Spleen (tissue), 11 donors: Measurements from ENCODE around the gene MTMR11. TPM values are rescaled to one million over a fixed set of nuclear protein-coding genes. Genes with fewer than 3 reads are reported as not detected.

Source experiments
- DNase-seq: peaks from one replicate; pipeline ENCODE4 v3.0.0-alpha.2; 2020
- H3K27ac ChIP-seq, 8 donors: fragments of 200-600 bp; sonication (generic) in 7 of 8; 1 replicate in 4 of 8; 2 replicates in 4 of 8; pipeline versions ENCODE4 v1.5.0 to v1.8.0; 2016 to 2021; ENCODE audit warnings: inconsistent platforms in 4 of 8, mild to moderate bottlenecking in 4 of 8, moderate library complexity in 1 of 8
- H3K27me3 ChIP-seq, 7 donors: fragments of 200-600 bp; sonication (generic) in 6 of 7; replicated peaks in 1 of 7; 1 replicate in 4 of 7; 2 replicates in 3 of 7; pipeline versions ENCODE4 v1.5.0 to v1.8.0; 2016 to 2021; ENCODE audit warnings: inconsistent platforms in 3 of 7, mild to moderate bottlenecking in 1 of 7
- H3K36me3 ChIP-seq, 6 donors: fragments of 200-600 bp; sonication (generic) in 5 of 6; 1 replicate in 4 of 6; 2 replicates in 2 of 6; pipeline versions ENCODE4 v1.5.0 to v1.8.0; 2016 to 2021; ENCODE audit warnings: inconsistent platforms in 2 of 6
- H3K4me1 ChIP-seq, 6 donors: fragments of 200-600 bp; sonication (generic) in 5 of 6; 1 replicate in 3 of 6; 2 replicates in 3 of 6; pipeline versions ENCODE4 v1.5.0 to v1.8.0; 2016 to 2021; ENCODE audit warnings: inconsistent platforms in 3 of 6
- H3K4me3 ChIP-seq, 8 donors: fragments of 200-600 bp; sonication (generic) in 7 of 8; 1 replicate in 4 of 8; 2 replicates in 4 of 8; pipeline versions ENCODE4 v1.5.0 to v1.8.0; 2016 to 2021; ENCODE audit warnings: inconsistent platforms in 4 of 8, mild to moderate bottlenecking in 4 of 8, moderate library complexity in 2 of 8
- H3K9me3 ChIP-seq, 8 donors: fragments of 200-600 bp; sonication (generic) in 7 of 8; 1 replicate in 4 of 8; 2 replicates in 4 of 8; pipeline versions ENCODE4 v1.5.0 to v1.8.0; 2016 to 2021; ENCODE audit warnings: inconsistent platforms in 4 of 8
- POLR2A ChIP-seq, 3 donors: fragments of 450-650 bp; IDR thresholded peaks; one replicate each; pipeline ENCODE4 v1.5.1; 2017; ENCODE audit warnings: antibody characterized with exemption in 3 of 3, mild to moderate bottlenecking in 1 of 3
- POLR2AphosphoS5 ChIP-seq, 3 donors: sonication (generic); formaldehyde crosslinking; IDR thresholded peaks; one replicate each; pipeline ENCODE4 v1.5.1; 2017; ENCODE audit warnings: antibody characterized with exemption in 3 of 3
- WGBS, 5 donors: extraction: QIAGEN DNeasy Blood & Tissue Kit in 3 of 5; methylation state at CpG; one replicate each; pipeline versions ENCODE4 v1.1.5 to v1.1.7; 2013 to 2018; 5-methylcytosine and 5-hydroxymethylcytosine counted together
- intact Hi-C: fragments of 100-400 bp; cut with DNase I; formaldehyde crosslinking; loops from one replicate; pipeline ENCODE4 v1.15.0; 2023; ENCODE audit warnings: low total_unique reads
- polyA plus RNA-seq, 3 donors: library from polyadenylated mRNA; stranded (reverse); fragments of 200-250 nt; gene quantifications; one replicate each; pipeline ENCODE4 v1.2.1, GENCODE V29; 2013
- total RNA-seq, 7 donors: library from RNA; depleted of rRNA in 3 of 7; stranded (reverse); fragments of >200 nt in 3 of 7; fragmentation: NEBNext Ultra II Directional in 4 of 7; extraction: Animal tissue kit (Norgen Biotek cat#: 25700) in 4 of 7; gene quantifications; one replicate each; pipeline versions ENCODE4 v1.1.0 to v1.2.1, GENCODE V29; 2016 to 2021
- TF ChIP-seq, protein P1 (sequence below), 11 experiments: fragments of 200-600 bp in 7 of 11; fragments of 450-650 bp in 4 of 11; sonication (generic) in 4 of 11; IDR thresholded peaks in 8 of 11; conservative IDR thresholded peaks in 3 of 11; 1 replicate in 7 of 11; 2 replicates in 4 of 11; pipeline versions ENCODE4 v1.4.0 to v1.8.0; 2016 to 2021; ENCODE audit warnings: antibody characterized with exemption in 11 of 11, inconsistent platforms in 4 of 11, mild to moderate bottlenecking in 1 of 11
- donor health status: healthy with polysubstance abuse.
- donor health status: DM: no; HTN: no; CAD: no; lungs with moderate emphysema.
- donor health status: DM: no; HTN: no; CAD: no.
- donor health status: Bipolar disorder and iron deficiency.
- donor health status: healthy.
- donor health status: DM: no; HTN: no; CAD: no.
- donor health status: DM: yes; HTN: yes; CAD: no.

The MTMR11 gene
- total and polyA plus RNA-seq, 10 donors = 1.4 to 16.2 (median 5.8) TPM

DNA sequence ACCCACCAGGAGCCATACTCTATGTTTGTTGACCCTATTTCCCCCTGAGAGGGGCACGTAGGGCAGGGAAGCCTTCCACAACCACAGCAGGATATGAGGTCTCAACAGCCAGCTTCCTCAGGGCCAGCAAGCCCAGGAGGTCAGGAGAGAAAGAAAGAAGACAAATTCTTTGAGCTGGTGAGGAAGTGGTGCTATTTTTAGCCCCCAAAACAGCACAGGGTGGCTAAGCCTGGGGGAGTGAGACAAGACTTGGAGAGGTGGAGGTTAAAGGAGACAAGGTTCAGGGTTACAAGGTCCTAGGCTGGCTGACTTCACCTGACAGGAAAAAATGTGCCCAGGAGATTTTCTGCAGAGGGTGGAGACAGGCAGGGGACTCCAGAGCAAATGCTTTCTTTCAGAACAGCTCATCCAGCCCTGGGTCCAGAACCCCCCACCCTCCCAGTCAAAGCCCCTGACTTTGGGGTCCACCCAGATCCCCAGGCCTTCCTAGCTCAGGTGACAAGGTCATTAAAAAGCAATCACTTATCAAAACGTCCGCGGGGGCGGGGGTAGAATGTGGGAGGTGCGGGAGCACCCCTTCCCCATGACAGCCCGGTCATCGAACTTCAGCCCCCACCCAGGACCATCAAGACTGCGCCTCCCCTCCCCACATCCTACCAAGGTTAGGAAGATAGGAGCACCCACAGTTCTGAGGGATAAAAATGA lies 20.3 kb downstream of the MTMR11 start:
- TF ChIP-seq, protein P1, sequence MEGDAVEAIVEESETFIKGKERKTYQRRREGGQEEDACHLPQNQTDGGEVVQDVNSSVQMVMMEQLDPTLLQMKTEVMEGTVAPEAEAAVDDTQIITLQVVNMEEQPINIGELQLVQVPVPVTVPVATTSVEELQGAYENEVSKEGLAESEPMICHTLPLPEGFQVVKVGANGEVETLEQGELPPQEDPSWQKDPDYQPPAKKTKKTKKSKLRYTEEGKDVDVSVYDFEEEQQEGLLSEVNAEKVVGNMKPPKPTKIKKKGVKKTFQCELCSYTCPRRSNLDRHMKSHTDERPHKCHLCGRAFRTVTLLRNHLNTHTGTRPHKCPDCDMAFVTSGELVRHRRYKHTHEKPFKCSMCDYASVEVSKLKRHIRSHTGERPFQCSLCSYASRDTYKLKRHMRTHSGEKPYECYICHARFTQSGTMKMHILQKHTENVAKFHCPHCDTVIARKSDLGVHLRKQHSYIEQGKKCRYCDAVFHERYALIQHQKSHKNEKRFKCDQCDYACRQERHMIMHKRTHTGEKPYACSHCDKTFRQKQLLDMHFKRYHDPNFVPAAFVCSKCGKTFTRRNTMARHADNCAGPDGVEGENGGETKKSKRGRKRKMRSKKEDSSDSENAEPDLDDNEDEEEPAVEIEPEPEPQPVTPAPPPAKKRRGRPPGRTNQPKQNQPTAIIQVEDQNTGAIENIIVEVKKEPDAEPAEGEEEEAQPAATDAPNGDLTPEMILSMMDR (IDR thresholded peaks at IDR 0.05 in 8 of 11, conservative IDR thresholded peaks at IDR 0.05 in 3 of 11) = no peak
- TF ChIP-seq POLR2AphosphoS5 (IDR thresholded peaks at IDR 0.05) = no peak
- TF ChIP-seq POLR2A (IDR thresholded peaks at IDR 0.05) = no peak
- DNase-seq = no peak
- Histone ChIP-seq H3K27ac (peak overlapping the region in 2 of 8 donors; percentile 12 to 25), H3K4me1 (peaks cover 0 to 30% (median 23%) of the 10 kb centered on the region in 6 donors), H3K4me3 (peak overlapping the region in 3 of 8 donors; percentile 39 to 75 (median 51)), H3K9me3 (no peaks in the 10 kb centered on the region), H3K36me3 (peaks cover 0 to 3% (median 0%) of the 10 kb centered on the region in 6 donors), H3K27me3 (peaks cover 0 to 26% (median 8%) of the 10 kb centered on the region in 7 donors)
- 2 to 17% (median 8%) methylated on average over 8 to 9 of the region's 9 CpGs for whole genome bisulfite sequencing, 5 donors
- intact Hi-C loops = no loop called here

DNA sequence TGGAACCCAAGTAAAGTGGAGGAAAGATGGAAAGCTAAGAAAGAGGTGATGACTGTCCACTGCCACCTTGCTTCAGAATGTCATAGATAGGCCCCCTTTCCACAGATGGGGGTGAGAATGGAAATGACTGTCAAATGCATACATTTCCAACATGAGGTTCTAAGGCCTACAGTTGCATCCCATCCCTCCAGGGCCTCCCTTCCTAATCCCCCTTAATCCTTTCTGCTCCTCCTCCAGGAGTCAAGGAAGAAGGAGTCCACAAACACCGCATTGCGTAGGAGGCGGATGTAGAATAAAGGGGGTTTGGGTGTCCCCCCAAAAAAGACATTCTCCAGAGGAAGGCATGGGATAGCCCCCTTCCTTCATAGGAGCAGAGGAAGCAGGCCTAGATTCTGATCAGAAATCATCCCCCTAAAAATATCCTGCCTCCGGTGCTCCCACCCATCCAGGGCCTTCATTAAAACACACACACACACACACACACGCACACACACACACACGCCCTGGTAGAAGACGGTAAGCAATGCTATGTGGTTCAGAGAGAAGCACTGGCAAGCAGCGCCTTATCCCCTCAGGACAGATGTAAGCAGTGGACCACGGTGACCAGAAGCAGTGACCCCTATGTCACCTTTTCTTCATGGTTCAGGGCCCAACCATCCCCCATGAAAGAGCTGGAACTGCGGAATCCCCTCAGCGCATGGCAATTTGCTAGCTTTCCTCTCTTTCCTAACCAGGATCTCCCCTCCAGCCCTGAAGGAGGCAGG lies 21.1 kb downstream of the MTMR11 start:
- Histone ChIP-seq H3K27ac (peak overlapping the region in 2 of 8 donors; percentile 12 to 25), H3K9me3 (no peaks in the 10 kb centered on the region), H3K4me1 (peaks cover 0 to 30% (median 23%) of the 10 kb centered on the region in 6 donors), H3K27me3 (peaks cover 0 to 26% (median 8%) of the 10 kb centered on the region in 7 donors), H3K4me3 (no peak overlapping the region), H3K36me3 (no peaks in the 10 kb centered on the region)
- DNase-seq = no peak
- 70 to 78% (median 71%) methylated on average over 11 of the region's 11 CpGs for WGBS, 5 donors
- TF ChIP-seq, protein P1 (IDR thresholded peaks at IDR 0.05 in 8 of 11, conservative IDR thresholded peaks at IDR 0.05 in 3 of 11) = no peak
- no peak for TF ChIP-seq POLR2A (IDR thresholded peaks at IDR 0.05)
- TF ChIP-seq POLR2AphosphoS5 (IDR thresholded peaks at IDR 0.05) = no peak
- intact Hi-C loops = no loop called here

DNA sequence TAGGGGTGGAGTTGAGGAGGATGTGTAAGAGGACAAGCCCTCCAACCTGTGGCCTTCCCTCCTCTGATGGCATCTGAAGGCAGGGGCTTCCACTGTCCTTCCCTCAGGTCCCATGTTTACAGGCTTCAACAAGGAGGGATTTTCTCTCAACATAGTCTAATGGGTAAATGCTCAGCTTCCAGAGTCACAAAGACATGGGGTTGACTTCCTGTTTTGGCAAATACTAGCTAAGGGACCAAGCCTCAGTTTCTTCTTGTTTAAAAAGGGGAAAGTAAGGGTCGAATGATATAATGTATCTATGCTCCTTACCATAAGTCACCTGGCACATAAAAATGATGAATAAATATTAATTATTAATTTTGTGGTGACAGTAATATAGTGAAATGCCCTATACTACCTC lies 22.1 kb downstream of the MTMR11 start:
- no peak for TF ChIP-seq POLR2AphosphoS5 (IDR thresholded peaks at IDR 0.05)
- no peak for TF ChIP-seq POLR2A (IDR thresholded peaks at IDR 0.05)
- TF ChIP-seq, protein P1 (IDR thresholded peaks at IDR 0.05 in 8 of 11, conservative IDR thresholded peaks at IDR 0.05 in 3 of 11) = no peak
- Histone ChIP-seq H3K9me3 (no peaks in the 10 kb centered on the region), H3K27ac (no peak overlapping the region), H3K4me3 (no peak overlapping the region), H3K27me3 (peaks cover 0 to 26% (median 8%) of the 10 kb centered on the region in 7 donors), H3K4me1 (peaks cover 0 to 30% (median 23%) of the 10 kb centered on the region in 6 donors), H3K36me3 (no peaks in the 10 kb centered on the region)
- intact Hi-C loops = no loop called here
- no peak for DNase-seq
- WGBS, 5 donors = 67 to 88% (median 82%) methylated on average over 1 of the region's 1 CpG

DNA sequence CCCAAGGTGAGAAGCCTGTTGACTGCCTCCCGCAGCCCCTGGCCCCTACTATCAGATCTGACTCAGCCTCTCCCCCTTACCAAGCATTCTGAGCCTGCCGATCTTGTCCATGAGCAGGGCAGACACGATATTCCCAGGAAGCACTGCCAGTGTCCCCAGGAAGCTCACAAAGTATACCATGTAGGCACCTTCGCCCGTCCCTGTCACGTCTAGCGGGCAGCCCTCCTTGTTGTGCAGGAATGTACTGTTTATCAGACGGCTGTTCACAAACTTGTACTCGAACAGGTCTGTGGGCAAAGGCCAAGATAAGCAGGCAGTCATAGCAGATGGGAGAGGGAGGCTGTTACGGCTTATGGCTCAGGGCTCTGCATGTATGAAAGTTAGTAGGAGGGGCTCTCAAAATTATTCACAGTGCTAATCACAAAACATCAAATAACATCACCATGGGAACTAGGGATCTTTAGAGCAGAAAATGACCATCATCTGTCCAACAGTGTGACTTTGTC lies 30.1 kb downstream of the MTMR11 start:
- peak; percentile 32 for DNase-seq
- 90 to 96% (median 94%) methylated on average over 10 of the region's 10 CpGs for WGBS, 5 donors
- H3K4me1 ChIP-seq = no peaks in the 10 kb centered on the region
- H3K36me3 ChIP-seq = peaks cover 0 to 12% (median 0%) of the 10 kb centered on the region in 6 donors
- no peaks in the 10 kb centered on the region for H3K9me3 ChIP-seq
- H3K27ac ChIP-seq = no peak overlapping the region
- intact Hi-C loops = no loop called here
- no peak for TF ChIP-seq POLR2A (IDR thresholded peaks at IDR 0.05)
- TF ChIP-seq POLR2AphosphoS5 (IDR thresholded peaks at IDR 0.05) = no peak
- TF ChIP-seq, protein P1 (IDR thresholded peaks at IDR 0.05 in 8 of 11, conservative IDR thresholded peaks at IDR 0.05 in 3 of 11) = no peak
- H3K4me3 ChIP-seq = no peak overlapping the region
- no peaks in the 10 kb centered on the region for H3K27me3 ChIP-seq
